Pulmonary artery endothelial cell (primary cell): ENCODE measurements around the gene EXTL1. TPM values are rescaled to one million over a fixed set of nuclear protein-coding genes. Genes with fewer than 3 reads are reported as not detected.
"Not testable (repeated sequence)": the region's sequence is repeated elsewhere in the genome, so short reads cannot be mapped to it uniquely, and the experiment has no call there.

Source experiments
- DNase-seq: peaks from one replicate; pipeline ENCODE4 v3.0.0-alpha.2; 2011; ENCODE audit warnings: low read depth, low spot score
- total RNA-seq: library from RNA; depleted of rRNA; stranded (reverse); fragments of >200 nt; gene quantifications from 2 replicates; pipeline ENCODE4 v1.2.3, GENCODE V29; 2014

Gene EXTL1
- not detected in 2 replicates for total RNA-seq

GRCh38 chr1:26021647-26022403, at the start of gene EXTL1:
Gene EXTL1 (plus strand): TSS chr1:26021775. CDS start chr1:26022647, 872 bp downstream.
- DNase-seq = no peak

GRCh38 chr1:25971811-25972180, 49.8 kb upstream of the EXTL1 start:
- no peak for DNase-seq

- DNase-seq = no peak
These were observed 47.8 kb upstream of the EXTL1 start for GRCh38 chr1:25973610-25974321.

GRCh38 chr1:25977801-25978200, 43.8 kb upstream of the EXTL1 start:
- DNase-seq = no peak

GRCh38 chr1:25978403-25978802, 43.2 kb upstream of the EXTL1 start:
- DNase-seq = no peak

GRCh38 chr1:25979210-25979609, 42.4 kb upstream of the EXTL1 start:
- no peak for DNase-seq

- no peak for DNase-seq
These were observed 36.4 kb upstream of the EXTL1 start for GRCh38 chr1:25985171-25985570.

- DNase-seq = no peak
These were observed 35.9 kb upstream of the EXTL1 start for GRCh38 chr1:25985670-25986069.

GRCh38 chr1:25986773-25987172, 34.8 kb upstream of the EXTL1 start:
- DNase-seq = not testable (repeated sequence)

- DNase-seq = no peak
These were observed 33.6 kb upstream of the EXTL1 start for GRCh38 chr1:25987951-25988350.

- DNase-seq = no peak
These were observed 31.9 kb upstream of the EXTL1 start for GRCh38 chr1:25989440-25990234.

- no peak for DNase-seq
These were observed 31.3 kb upstream of the EXTL1 start for GRCh38 chr1:25990251-25990650.

- DNase-seq = no peak
These were observed 30.7 kb upstream of the EXTL1 start for GRCh38 chr1:25990702-25991395.

GRCh38 chr1:25991937-25992688, 29.5 kb upstream of the EXTL1 start:
- no peak for DNase-seq

- no peak for DNase-seq
These were observed 28.8 kb upstream of the EXTL1 start for GRCh38 chr1:25992689-25993171.

- no peak for DNase-seq
These were observed 28.2 kb upstream of the EXTL1 start for GRCh38 chr1:25993197-25993951.

- DNase-seq = no peak
These were observed 27.0 kb upstream of the EXTL1 start for GRCh38 chr1:25994402-25995150.

GRCh38 chr1:25996966-25997827, 24.4 kb upstream of the EXTL1 start:
- DNase-seq = no peak
